Sigmoid colon (tissue), 7 donors: ENCODE measurements around the gene AP1AR. TPM values are rescaled to one million over a fixed set of nuclear protein-coding genes. Genes with fewer than 3 reads are reported as not detected.

Experiments used
- DNase-seq: peaks from one replicate; pipeline ENCODE4 v3.0.0-alpha.2; 2019
- H3K27ac ChIP-seq, 4 donors: fragments of 200-600 bp; sonication (generic); one replicate each; pipeline ENCODE4 v1.5.1; 2016 to 2019; ENCODE audit warnings: mild to moderate bottlenecking in 1 of 4
- H3K27me3 ChIP-seq, 3 donors: fragments of 200-600 bp; sonication (generic); one replicate each; pipeline ENCODE4 v1.5.1; 2019; ENCODE audit warnings: mild to moderate bottlenecking in 1 of 3
- H3K36me3 ChIP-seq, 4 donors: fragments of 200-600 bp; sonication (generic); one replicate each; pipeline ENCODE4 v1.5.1; 2016 to 2019
- H3K4me1 ChIP-seq, 4 donors: fragments of 200-600 bp; sonication (generic); one replicate each; pipeline ENCODE4 v1.5.1; 2017 to 2019
- H3K4me3 ChIP-seq, 4 donors: fragments of 200-600 bp; sonication (generic); one replicate each; pipeline ENCODE4 v1.5.1; 2017 to 2019; ENCODE audit warnings: mild to moderate bottlenecking in 2 of 4, moderate library complexity in 1 of 4
- H3K9me3 ChIP-seq, 4 donors: fragments of 200-600 bp in 3 of 4; sonication (generic) in 3 of 4; one replicate each; pipeline versions ENCODE4 v1.5.1 to v1.6.1; 2013 to 2019
- EP300 ChIP-seq, 4 donors: sonication (generic); formaldehyde crosslinking; IDR thresholded peaks; one replicate each; pipeline ENCODE4 v1.6.1; 2017; ENCODE audit warnings: antibody characterized with exemption in 4 of 4
- POLR2A ChIP-seq, 2 donors: fragments of 450-650 bp; IDR thresholded peaks; one replicate each; pipeline ENCODE4 v1.6.1; 2016; ENCODE audit warnings: antibody characterized with exemption in 2 of 2, mild to moderate bottlenecking in 2 of 2, moderate library complexity in 2 of 2
- POLR2AphosphoS5 ChIP-seq, 4 donors: sonication (generic); formaldehyde crosslinking; IDR thresholded peaks; one replicate each; pipeline ENCODE4 v1.6.1; 2017; ENCODE audit warnings: antibody characterized with exemption in 4 of 4
- WGBS, 2 donors: extraction: QIAGEN DNeasy Blood & Tissue Kit; methylation state at CpG; one replicate each; pipeline ENCODE4 v1.1.7; 2013; 5-methylcytosine and 5-hydroxymethylcytosine counted together
- intact Hi-C: fragments of 100-400 bp; cut with DNase I; formaldehyde crosslinking; loops from one replicate; pipeline ENCODE4 v1.15.1; 2023
- polyA plus RNA-seq, 3 donors: library from polyadenylated mRNA; stranded (reverse); fragments of 200-250 nt; gene quantifications; one replicate each; pipeline ENCODE4 v1.2.3, GENCODE V29; 2013
- total RNA-seq, 4 donors: library from RNA; depleted of rRNA; stranded (reverse); fragments of >200 nt; gene quantifications; one replicate each; pipeline ENCODE4 v1.1.0, GENCODE V29; 2016
- TF ChIP-seq, protein P1 (sequence below), 4 experiments: fragments of 450-650 bp in 3 of 4; fragments of 200-600 bp in 1 of 4; IDR thresholded peaks; one replicate each; pipeline ENCODE4 v1.5.1; 2016 to 2019; ENCODE audit warnings: antibody characterized with exemption in 4 of 4, mild to moderate bottlenecking in 3 of 4, moderate library complexity in 2 of 4
- donor health status: healthy with polysubstance abuse.
- donor health status: Bipolar disorder and iron deficiency.
- donor health status: healthy.

Gene AP1AR
- total and polyA plus RNA-seq, 7 donors: 6.9 to 36.3 (median 19.5) TPM

DNA sequence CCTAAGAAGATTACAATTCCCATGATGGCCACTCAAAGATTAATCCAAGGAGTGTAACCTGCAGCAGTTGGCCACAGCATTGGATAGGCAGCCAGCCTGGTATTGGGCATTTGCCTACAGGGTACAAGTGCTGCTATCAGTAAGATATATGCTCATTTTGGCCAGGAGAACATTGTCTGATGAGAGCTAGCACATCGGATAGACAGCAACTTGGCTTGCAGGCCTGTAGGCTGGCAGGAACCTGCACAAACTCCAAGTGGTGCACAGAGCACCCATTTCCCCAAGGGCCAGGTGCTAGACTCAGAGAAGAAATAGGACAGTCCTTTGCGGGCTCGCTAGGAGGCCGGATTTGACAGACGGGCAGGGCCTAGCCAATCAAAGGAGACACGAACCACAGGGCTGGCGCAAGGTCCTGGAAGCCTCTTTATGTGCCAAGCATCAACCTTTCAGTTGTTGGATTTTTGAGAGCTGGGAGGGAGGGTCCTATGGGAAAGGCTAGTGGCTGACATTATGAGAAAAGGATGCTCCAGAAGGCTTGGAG, 11.7 kb upstream of the AP1AR start:
- no peaks in the 10 kb centered on the region for H3K27me3 ChIP-seq
- no peaks in the 10 kb centered on the region for H3K36me3 ChIP-seq
- H3K4me3 ChIP-seq: no peak overlapping the region
- DNase-seq: no peak
- no peak for TF ChIP-seq EP300 (IDR thresholded peaks at IDR 0.05)
- TF ChIP-seq, protein P1, sequence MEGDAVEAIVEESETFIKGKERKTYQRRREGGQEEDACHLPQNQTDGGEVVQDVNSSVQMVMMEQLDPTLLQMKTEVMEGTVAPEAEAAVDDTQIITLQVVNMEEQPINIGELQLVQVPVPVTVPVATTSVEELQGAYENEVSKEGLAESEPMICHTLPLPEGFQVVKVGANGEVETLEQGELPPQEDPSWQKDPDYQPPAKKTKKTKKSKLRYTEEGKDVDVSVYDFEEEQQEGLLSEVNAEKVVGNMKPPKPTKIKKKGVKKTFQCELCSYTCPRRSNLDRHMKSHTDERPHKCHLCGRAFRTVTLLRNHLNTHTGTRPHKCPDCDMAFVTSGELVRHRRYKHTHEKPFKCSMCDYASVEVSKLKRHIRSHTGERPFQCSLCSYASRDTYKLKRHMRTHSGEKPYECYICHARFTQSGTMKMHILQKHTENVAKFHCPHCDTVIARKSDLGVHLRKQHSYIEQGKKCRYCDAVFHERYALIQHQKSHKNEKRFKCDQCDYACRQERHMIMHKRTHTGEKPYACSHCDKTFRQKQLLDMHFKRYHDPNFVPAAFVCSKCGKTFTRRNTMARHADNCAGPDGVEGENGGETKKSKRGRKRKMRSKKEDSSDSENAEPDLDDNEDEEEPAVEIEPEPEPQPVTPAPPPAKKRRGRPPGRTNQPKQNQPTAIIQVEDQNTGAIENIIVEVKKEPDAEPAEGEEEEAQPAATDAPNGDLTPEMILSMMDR (IDR thresholded peaks at IDR 0.05): no peak
- TF ChIP-seq POLR2A (IDR thresholded peaks at IDR 0.05): no peak
- TF ChIP-seq POLR2AphosphoS5 (IDR thresholded peaks at IDR 0.05): no peak
- H3K9me3 ChIP-seq: no peaks in the 10 kb centered on the region
- intact Hi-C loops: no loop called here
- H3K27ac ChIP-seq: no peak overlapping the region
- H3K4me1 ChIP-seq: no peaks in the 10 kb centered on the region
- 96% methylated on average over 7 of the region's 7 CpGs for WGBS, 2 donors

DNA sequence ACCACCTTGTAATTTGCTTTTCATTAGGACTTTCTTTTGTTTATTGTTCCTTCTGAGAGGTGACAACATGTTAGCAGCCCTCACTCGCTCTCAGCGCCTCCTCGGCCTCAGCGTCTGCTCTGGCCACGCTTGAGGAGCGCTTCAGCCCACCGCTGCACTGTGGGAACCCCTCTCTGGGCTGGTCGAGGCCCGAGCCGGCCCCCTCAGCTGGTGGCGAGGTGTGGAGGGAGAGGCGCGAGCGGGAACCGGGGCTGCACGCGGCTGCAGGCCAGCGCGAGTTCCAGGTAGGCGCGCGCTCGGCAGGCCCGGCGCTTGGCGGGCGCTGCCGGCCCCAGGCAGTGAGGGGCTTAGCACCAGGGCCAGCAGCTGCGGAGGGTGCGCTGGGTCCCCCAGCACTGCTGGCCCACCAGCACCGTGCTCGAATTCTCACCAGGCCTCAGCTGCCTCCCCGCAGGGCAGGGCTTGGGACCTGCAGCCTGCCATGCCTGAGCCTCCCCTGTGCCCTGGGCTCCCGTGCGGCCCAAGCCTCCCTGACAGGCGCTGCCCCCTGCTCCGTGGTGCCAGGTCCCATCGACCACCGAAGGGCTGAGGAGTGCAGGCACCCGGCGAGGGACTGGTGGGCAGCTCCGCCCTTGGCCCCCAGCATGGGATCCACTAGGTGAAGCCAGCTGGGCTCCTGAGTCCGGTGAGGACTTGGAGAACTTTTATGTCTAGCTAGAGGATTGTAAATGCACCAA, 9.2 kb upstream of the AP1AR start:
- no peak for DNase-seq
- WGBS, 2 donors: 97 to 98% methylated on average over 43 of the region's 43 CpGs
- no peak overlapping the region for H3K4me3 ChIP-seq
- H3K27me3 ChIP-seq: no peaks in the 10 kb centered on the region
- H3K9me3 ChIP-seq: no peaks in the 10 kb centered on the region
- H3K36me3 ChIP-seq: no peaks in the 10 kb centered on the region
- intact Hi-C loops: no loop called here
- TF ChIP-seq EP300 (IDR thresholded peaks at IDR 0.05) (no peak), POLR2A (IDR thresholded peaks at IDR 0.05) (no peak), POLR2AphosphoS5 (IDR thresholded peaks at IDR 0.05) (no peak)
- TF ChIP-seq, protein P1 (IDR thresholded peaks at IDR 0.05): no peak
- no peaks in the 10 kb centered on the region for H3K4me1 ChIP-seq
- H3K27ac ChIP-seq: no peak overlapping the region

DNA sequence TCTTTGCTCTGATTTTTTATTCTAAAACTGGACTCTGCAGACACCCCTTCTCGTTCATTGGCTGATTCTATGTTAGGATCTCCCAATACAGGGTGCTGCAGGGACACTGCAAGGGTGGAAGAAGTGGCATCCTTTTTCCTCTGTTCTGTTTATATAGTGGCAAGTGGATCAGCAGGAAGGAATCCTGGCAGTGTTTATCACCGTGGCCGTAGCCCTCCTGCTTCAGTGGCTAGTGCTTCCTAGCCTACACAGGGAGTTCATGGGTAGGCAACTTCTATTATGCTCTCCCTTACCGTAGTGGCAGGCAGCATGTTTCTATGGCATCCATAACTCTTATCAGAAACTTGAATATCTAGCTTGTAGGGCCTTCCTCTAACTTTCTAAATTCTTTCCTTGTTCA, 6.4 kb upstream of the AP1AR start:
- H3K4me1 ChIP-seq: peaks cover 0 to 4% (median under 1%) of the 10 kb centered on the region in 4 donors

DNA sequence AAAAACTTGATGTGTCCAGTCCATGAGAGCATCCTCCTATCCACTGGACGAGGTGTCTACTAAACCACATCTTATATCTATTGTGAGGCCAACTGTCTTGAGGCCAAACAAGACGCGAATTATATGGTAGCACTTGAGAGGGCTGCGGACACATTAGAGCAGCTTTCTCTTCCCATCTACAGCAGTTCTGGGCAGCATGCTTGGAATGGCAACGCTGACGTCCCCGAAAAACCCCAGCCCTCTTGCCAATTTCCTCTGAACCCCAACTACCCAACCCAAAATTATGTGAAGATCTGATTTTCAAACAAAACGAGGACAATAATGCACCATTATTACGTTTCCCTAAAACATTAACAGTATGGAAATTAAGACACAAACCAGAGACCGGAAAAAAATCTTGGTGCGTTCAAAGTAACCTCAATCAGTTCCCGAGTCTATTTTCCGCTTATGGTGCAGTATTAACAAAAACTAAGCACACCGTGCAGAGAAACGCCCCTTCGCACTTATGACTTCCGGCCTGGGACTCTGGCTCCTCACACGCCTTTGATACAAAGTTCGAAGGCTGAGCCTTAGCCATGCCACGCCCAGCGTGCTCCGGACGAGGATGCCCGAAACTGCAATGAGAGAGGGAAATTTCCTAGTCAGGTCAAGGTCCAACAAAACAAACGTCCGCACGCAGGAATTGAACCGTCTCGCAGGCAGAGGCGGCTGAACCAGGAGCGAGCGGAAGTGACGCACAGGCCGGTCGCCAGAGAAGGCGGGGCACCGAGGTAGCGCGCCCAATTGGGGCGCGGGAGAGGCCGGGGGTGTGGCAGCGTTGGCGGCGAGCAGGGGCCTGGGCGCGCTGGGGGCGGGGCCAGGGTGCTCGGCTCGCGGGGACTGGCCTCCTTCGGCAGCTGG, 458 bp upstream of the AP1AR start:
- peak; percentile 99 for DNase-seq
- H3K4me3 ChIP-seq: peak overlapping the region; percentile 77 to 97 (median 90)
- H3K9me3 ChIP-seq: no peaks in the 10 kb centered on the region
- H3K27ac ChIP-seq: peak overlapping the region; percentile 93 to 99 (median 97)
- intact Hi-C loops: loop anchor here (5.0 to 10.0 kb wide), 2 partner anchors 56 to 404 kb away; partner anchors contain the start of genes LARP7, TIFA and ZGRF1
- TF ChIP-seq POLR2AphosphoS5 (IDR thresholded peaks at IDR 0.05): peak in 2 of 4 donors; percentile 44 to 65
- TF ChIP-seq POLR2A (IDR thresholded peaks at IDR 0.05): no peak
- TF ChIP-seq EP300 (IDR thresholded peaks at IDR 0.05): no peak
- TF ChIP-seq, protein P1 (IDR thresholded peaks at IDR 0.05): no peak
- H3K36me3 ChIP-seq: no peaks in the 10 kb centered on the region
- WGBS, 2 donors: 1% methylated on average over 52 of the region's 52 CpGs
- no peaks in the 10 kb centered on the region for H3K27me3 ChIP-seq
- H3K4me1 ChIP-seq: peaks cover 0 to 26% (median 12%) of the 10 kb centered on the region in 4 donors

More for the DNA sequence above, 6.4 kb upstream of the AP1AR start:
- no peaks in the 10 kb centered on the region for H3K9me3 ChIP-seq
- no peak overlapping the region for H3K27ac ChIP-seq
- no peaks in the 10 kb centered on the region for H3K36me3 ChIP-seq
- no peak for TF ChIP-seq POLR2A (IDR thresholded peaks at IDR 0.05)
- no peak for TF ChIP-seq EP300 (IDR thresholded peaks at IDR 0.05)
- no peak for TF ChIP-seq POLR2AphosphoS5 (IDR thresholded peaks at IDR 0.05)
- TF ChIP-seq, protein P1 (IDR thresholded peaks at IDR 0.05): no peak
- no peaks in the 10 kb centered on the region for H3K27me3 ChIP-seq
- no peak overlapping the region for H3K4me3 ChIP-seq
- intact Hi-C loops: no loop called here
- 70% methylated on average over 4 of the region's 4 CpGs for WGBS, 2 donors
- no peak for DNase-seq
